RPMI7951 (cell line): Measurements from ENCODE around the gene SFXN5. TPM values are rescaled to one million over a fixed set of nuclear protein-coding genes. Genes with fewer than 3 reads are reported as not detected.

ENCODE experiments used
- DNase-seq: peaks from one replicate; pipeline ENCODE4 v3.0.0-alpha.2; 2012; ENCODE audit warnings: low read depth
- total RNA-seq: library from RNA; depleted of rRNA; stranded (reverse); fragments of >200 nt; shearing (Covaris generic); gene quantifications from 2 replicates; pipeline ENCODE4 v1.2.3, GENCODE V29; 2014

The SFXN5 gene
- total RNA-seq, 1 experiment from 2014 or later = 8.7 TPM

GRCh38 chr2:72956936-72957335, 114.6 kb downstream of the SFXN5 start:
- DNase-seq = no peak

GRCh38 chr2:72956050-72956395, 115.5 kb downstream of the SFXN5 start:
- no peak for DNase-seq

- no peak for DNase-seq
Measured at GRCh38 chr2:72955228-72956049, 116.1 kb downstream of the SFXN5 start.

GRCh38 chr2:72954376-72955227, 116.9 kb downstream of the SFXN5 start:
- DNase-seq = no peak

GRCh38 chr2:72953976-72954375, 117.5 kb downstream of the SFXN5 start:
- no peak for DNase-seq

- DNase-seq = no peak
Measured at GRCh38 chr2:72953528-72953927, 118.0 kb downstream of the SFXN5 start.

GRCh38 chr2:72952961-72953360, 118.6 kb downstream of the SFXN5 start:
- DNase-seq = no peak

- no peak for DNase-seq
Measured at GRCh38 chr2:72952110-72952823, 119.2 kb downstream of the SFXN5 start.

- DNase-seq = no peak
Measured at GRCh38 chr2:72951303-72952095, 120.0 kb downstream of the SFXN5 start.

GRCh38 chr2:72950558-72951255, 120.8 kb downstream of the SFXN5 start:
- DNase-seq = no peak

- DNase-seq = no peak
Measured at GRCh38 chr2:72949642-72950041, 121.9 kb downstream of the SFXN5 start.

GRCh38 chr2:72949045-72949444, 122.5 kb downstream of the SFXN5 start:
- no peak for DNase-seq

GRCh38 chr2:72947952-72948830, 123.3 kb downstream of the SFXN5 start:
- no peak for DNase-seq

GRCh38 chr2:72946466-72946865, 125.0 kb downstream of the SFXN5 start:
- DNase-seq = no peak

- no peak for DNase-seq
Measured at GRCh38 chr2:72945450-72946019, 126.0 kb downstream of the SFXN5 start.

- no peak for DNase-seq
Measured at GRCh38 chr2:72944804-72945449, 126.6 kb downstream of the SFXN5 start.

- no peak for DNase-seq
Measured at GRCh38 chr2:72943540-72944395, 127.7 kb downstream of the SFXN5 start.

GRCh38 chr2:72942881-72943418, 128.6 kb downstream of the SFXN5 start:
- no peak for DNase-seq
